Hepatocyte (in vitro differentiated cells): ENCODE results near the gene PAQR7. TPM values are rescaled to one million over a fixed set of nuclear protein-coding genes. Genes with fewer than 3 reads are reported as not detected.

Source experiments
- DNase-seq: peaks from one replicate; pipeline ENCODE4 v3.0.0-alpha.2; 2016; ENCODE audit warnings: low spot score
- H2AFZ ChIP-seq: fragments of 200-600 bp; sonication (generic); 2 replicates; pipeline ENCODE4 v1.6.0; 2016; ENCODE audit warnings: antibody characterized with exemption, mild to moderate bottlenecking
- H3K27ac ChIP-seq: fragments of 200-600 bp; sonication (generic); 2 replicates; pipeline ENCODE4 v1.5.1; 2016; ENCODE audit warnings: mild to moderate bottlenecking
- H3K27me3 ChIP-seq: fragments of 200-600 bp; sonication (generic); 2 replicates; pipeline ENCODE4 v1.6.1; 2016
- H3K36me3 ChIP-seq: fragments of 200-600 bp; sonication (generic); replicated peaks from 2 replicates; pipeline ENCODE4 v1.5.1; 2016; ENCODE audit warnings: low read depth; ENCODE audit not compliant: insufficient read depth
- H3K4me1 ChIP-seq: fragments of 200-600 bp; sonication (generic); 2 replicates; pipeline ENCODE4 v1.5.1; 2016; ENCODE audit warnings: mild to moderate bottlenecking, moderate library complexity; ENCODE audit not compliant: insufficient read depth
- H3K4me2 ChIP-seq: fragments of 200-600 bp; sonication (generic); 2 replicates; pipeline ENCODE4 v1.6.0; 2016
- H3K4me3 ChIP-seq: fragments of 200-600 bp; sonication (generic); 2 replicates; pipeline ENCODE4 v1.5.1; 2016; ENCODE audit warnings: mild to moderate bottlenecking
- H3K79me2 ChIP-seq: fragments of 200-600 bp; sonication (generic); 2 replicates; pipeline ENCODE4 v1.6.0; 2017; ENCODE audit warnings: mild to moderate bottlenecking
- H3K9me2 ChIP-seq: fragments of 200-600 bp; sonication (generic); replicated peaks from 2 replicates; pipeline ENCODE4 v1.6.0; 2017; ENCODE audit warnings: mild to moderate bottlenecking; ENCODE audit not compliant: insufficient read depth
- H3K9me3 ChIP-seq: fragments of 200-600 bp; sonication (generic); 2 replicates; pipeline ENCODE4 v1.5.1; 2016; ENCODE audit warnings: low read depth, mild to moderate bottlenecking
- H4K20me1 ChIP-seq: fragments of 200-600 bp; sonication (generic); 2 replicates; pipeline ENCODE4 v1.6.0; 2016; ENCODE audit warnings: mild to moderate bottlenecking; ENCODE audit not compliant: insufficient read depth, poor library complexity, severe bottlenecking
- CTCF ChIP-seq: fragments of 200-600 bp; sonication (generic); IDR thresholded peaks from 2 replicates; pipeline ENCODE4 v1.5.1; 2016; ENCODE audit warnings: antibody characterized with exemption, mild to moderate bottlenecking; ENCODE audit not compliant: poor library complexity
- EZH2 ChIP-seq: fragments of 200-600 bp; sonication (generic); IDR thresholded peaks from 2 replicates; pipeline ENCODE4 v1.6.1; 2016; ENCODE audit warnings: antibody characterized with exemption, mild to moderate bottlenecking, borderline replicate concordance
- EZH2phosphoT487 ChIP-seq: fragments of 200-600 bp; sonication (generic); IDR thresholded peaks from one replicate; pipeline ENCODE4 v1.6.1; 2018; ENCODE audit warnings: antibody characterized with exemption, mild to moderate bottlenecking, low read depth, moderate library complexity; ENCODE audit not compliant: unreplicated experiment, severe bottlenecking
- WGBS: methylation state at CpG from one replicate; pipeline ENCODE4 v1.1.6; 2016; ENCODE audit warnings: low lambda C conversion rate; ENCODE audit errors: missing lambda C conversion rate; 5-methylcytosine and 5-hydroxymethylcytosine counted together
- polyA plus RNA-seq: library from polyadenylated mRNA; unstranded; fragments of >200 nt; fragmentation: Nextera tagmentation; extraction: Ambion mirVana; gene quantifications from 2 replicates; pipeline ENCODE4 v1.2.1, GENCODE V29; 2016
- total RNA-seq: library from RNA; depleted of rRNA; stranded (reverse); fragments of >200 nt; gene quantifications from 2 replicates; pipeline ENCODE4 v1.2.3, GENCODE V29; 2014

Gene PAQR7
- total and polyA plus RNA-seq, 2 experiments from 2014 or later: 4.8 to 27.0 TPM

GRCh38 chr1:25890239-25891034 lies 14.9 kb upstream of the PAQR7 start:
- WGBS: 45% methylated on average over 10 of the region's 10 CpGs
- Histone ChIP-seq H3K9me3 (no peaks in the 10 kb centered on the region), H3K4me3 (no peak overlapping the region), H3K4me1 (peaks cover 52% of the 10 kb centered on the region), H2AFZ (no peak overlapping the region), H3K4me2 (peak overlapping the region; percentile 67), H3K27me3 (no peaks in the 10 kb centered on the region), H3K9me2 (no peaks in the 10 kb centered on the region), H3K36me3 (no peaks in the 10 kb centered on the region), H4K20me1 (no peaks in the 10 kb centered on the region), H3K79me2 (no peaks in the 10 kb centered on the region), H3K27ac (peak overlapping the region; percentile 97)
- DNase-seq: peak; percentile 89
- TF ChIP-seq EZH2phosphoT487: no peak
- TF ChIP-seq CTCF: no peak
- no peak for TF ChIP-seq EZH2

- Histone ChIP-seq H3K36me3 (no peaks in the 10 kb centered on the region), H3K27ac (peak overlapping the region; percentile 97), H4K20me1 (no peaks in the 10 kb centered on the region), H3K4me2 (peak overlapping the region; percentile 22), H3K9me3 (no peaks in the 10 kb centered on the region), H3K4me1 (peaks cover 52% of the 10 kb centered on the region), H2AFZ (no peak overlapping the region), H3K79me2 (no peaks in the 10 kb centered on the region), H3K27me3 (no peaks in the 10 kb centered on the region), H3K4me3 (no peak overlapping the region), H3K9me2 (no peaks in the 10 kb centered on the region)
- no peak for TF ChIP-seq EZH2
- TF ChIP-seq EZH2phosphoT487: no peak
- no peak for TF ChIP-seq CTCF
- DNase-seq: no peak
- 43% methylated on average over 3 of the region's 3 CpGs for whole genome bisulfite sequencing
Measured at GRCh38 chr1:25889470-25889869, 14.0 kb upstream of the PAQR7 start.

- 86% methylated on average over 7 of the region's 7 CpGs for WGBS
- H3K9me2 ChIP-seq: no peaks in the 10 kb centered on the region
- TF ChIP-seq EZH2 (no peak), EZH2phosphoT487 (no peak), CTCF (no peak)
- H3K27me3 ChIP-seq: no peaks in the 10 kb centered on the region
- no peak overlapping the region for H2AFZ ChIP-seq
- no peaks in the 10 kb centered on the region for H3K79me2 ChIP-seq
- H4K20me1 ChIP-seq: no peaks in the 10 kb centered on the region
- H3K4me2 ChIP-seq: no peak overlapping the region
- H3K9me3 ChIP-seq: no peaks in the 10 kb centered on the region
- H3K4me3 ChIP-seq: no peak overlapping the region
- H3K27ac ChIP-seq: peak overlapping the region; percentile 97
- H3K36me3 ChIP-seq: no peaks in the 10 kb centered on the region
- DNase-seq: no peak
- H3K4me1 ChIP-seq: peaks cover 48% of the 10 kb centered on the region
Measured at GRCh38 chr1:25888426-25888987, 13.0 kb upstream of the PAQR7 start.
